CD4-positive, alpha-beta T cell (primary cell): Measurements from ENCODE around the gene ADAMTSL2. TPM values are rescaled to one million over a fixed set of nuclear protein-coding genes. Genes with fewer than 3 reads are reported as not detected.

Experiments used
- ATAC-seq: fragments of 200-7000 bp; cut with Tn5 transposase; one replicate; pipeline ENCODE4 v1.10.0; 2022; ENCODE audit warnings: mild to moderate bottlenecking; ENCODE audit not compliant: poor library complexity
- CTCF ChIA-PET: fragments of 350-600 bp; sonication (Branson Sonifier 250); formaldehyde crosslinking; loops from one replicate; lab custom pipeline; 2021; ENCODE audit warnings: antibody characterized with exemption, inconsistent platforms; lab: Charles Lee
- POLR2A ChIA-PET: fragments of 350-600 bp; sonication (Branson Sonifier 250); formaldehyde crosslinking; loops from one replicate; lab custom pipeline; 2021; ENCODE audit warnings: antibody characterized with exemption, inconsistent platforms; lab: Charles Lee
- DNase-seq, 14 experiments: peaks; one replicate each; pipeline ENCODE4 v3.0.0-alpha.2; 2013 to 2020; ENCODE audit warnings: mixed read lengths in 2 of 14
- H3K27ac ChIP-seq, 2 donors: one replicate each; pipeline versions ENCODE4 v1.5.1 to v1.7.0; 2013; ENCODE audit warnings: low read length in 2 of 2, low read depth in 1 of 2, mild to moderate bottlenecking in 1 of 2
- H3K27me3 ChIP-seq, 2 experiments: 1 replicate in 1 of 2; 2 replicates in 1 of 2; pipeline versions ENCODE4 v1.6.1 to v1.7.0; 2013; ENCODE audit warnings: low read length in 2 of 2, control low read depth in 1 of 2, mild to moderate bottlenecking in 1 of 2, moderate library complexity in 1 of 2; ENCODE audit not compliant: insufficient read depth in 2 of 2, control insufficient read depth in 1 of 2
- H3K36me3 ChIP-seq: one replicate; pipeline ENCODE4 v1.6.1; 2013; ENCODE audit warnings: low read length, control low read depth; ENCODE audit not compliant: insufficient read depth
- H3K4me1 ChIP-seq: one replicate; pipeline ENCODE4 v1.6.1; 2013; ENCODE audit warnings: low read length, control low read depth; ENCODE audit not compliant: insufficient read depth
- H3K4me3 ChIP-seq: one replicate; pipeline ENCODE4 v1.5.1; 2013; ENCODE audit warnings: mild to moderate bottlenecking, low read length, moderate library complexity
- H3K9me3 ChIP-seq, 2 experiments: 1 replicate in 1 of 2; 2 replicates in 1 of 2; pipeline versions ENCODE4 v1.6.1 to v1.7.0; 2013; ENCODE audit warnings: low read length in 2 of 2, mild to moderate bottlenecking in 2 of 2, control low read depth in 1 of 2, moderate library complexity in 1 of 2; ENCODE audit not compliant: control insufficient read depth in 1 of 2, insufficient read depth in 1 of 2
- H3K27ac Mint-ChIP-seq: one replicate; pipeline ENCODE4 v1.8.0; 2020; ENCODE audit warnings: mixed read lengths
- H3K27me3 Mint-ChIP-seq: one replicate; pipeline ENCODE4 v1.8.0; 2021; ENCODE audit warnings: mixed read lengths
- H3K36me3 Mint-ChIP-seq: one replicate; pipeline ENCODE4 v1.8.0; 2021; ENCODE audit warnings: low read depth, mixed read lengths
- H3K4me1 Mint-ChIP-seq: one replicate; pipeline ENCODE4 v1.8.0; 2021; ENCODE audit warnings: low read depth, mixed read lengths
- H3K4me3 Mint-ChIP-seq: one replicate; pipeline ENCODE4 v1.8.0; 2020; ENCODE audit warnings: mild to moderate bottlenecking, mixed read lengths
- H3K9me3 Mint-ChIP-seq: one replicate; pipeline ENCODE4 v1.8.0; 2020; ENCODE audit warnings: mixed read lengths
- intact Hi-C, 2 experiments: fragments of 100-400 bp; cut with DNase I in 1 of 2; cut with micrococcal nuclease in 1 of 2; formaldehyde crosslinking; loops; one replicate each; pipeline versions ENCODE4 v1.15.1 to v1.9.0; 2023 to 2025; cut with DNase I, micrococcal nuclease
- total RNA-seq, 174 experiments: library from RNA in 2 of 174; stranded (reverse) in 2 of 174; gene quantifications; one replicate each; pipeline ENCODE4 v1.2.3 and lab custom pipeline; 2021 to 2026
- TF ChIP-seq, protein P1 (sequence below): fragments of 200-600 bp; IDR thresholded peaks from one replicate; pipeline ENCODE4 v1.8.0; 2022; ENCODE audit warnings: antibody characterized with exemption, mild to moderate bottlenecking

The ADAMTSL2 gene
- total RNA-seq, 2 experiments from 2014 or later = 1.2 to 1.3 TPM

- H3K9me3 ChIP-seq = peaks cover 0 to 11% of the 10 kb centered on the region in 2 experiments
- DNase-seq (no peak), ATAC-seq (no peak)
- H3K4me3 ChIP-seq = no peak overlapping the region
- Mint-ChIP-seq H3K27ac (no peak overlapping the region), H3K9me3 (no peaks in the 10 kb centered on the region), H3K27me3 (no peaks in the 10 kb centered on the region), H3K4me1 (peaks cover 10% of the 10 kb centered on the region), H3K36me3 (no peaks in the 10 kb centered on the region), H3K4me3 (no peak overlapping the region)
- no peak overlapping the region for H3K27ac ChIP-seq
- no peaks in the 10 kb centered on the region for H3K36me3 ChIP-seq
- peaks cover 0 to 7% of the 10 kb centered on the region in 2 experiments for H3K27me3 ChIP-seq
- CTCF ChIA-PET = no interaction called here
- POLR2A ChIA-PET = no interaction called here
- peaks cover 17% of the 10 kb centered on the region for H3K4me1 ChIP-seq
- intact Hi-C loops = loop anchor here in 1 of 2 experiments (10.0 kb wide), 1 partner anchor 457 kb away; the partner anchor contains the start of gene VAV2
- TF ChIP-seq, protein P1, sequence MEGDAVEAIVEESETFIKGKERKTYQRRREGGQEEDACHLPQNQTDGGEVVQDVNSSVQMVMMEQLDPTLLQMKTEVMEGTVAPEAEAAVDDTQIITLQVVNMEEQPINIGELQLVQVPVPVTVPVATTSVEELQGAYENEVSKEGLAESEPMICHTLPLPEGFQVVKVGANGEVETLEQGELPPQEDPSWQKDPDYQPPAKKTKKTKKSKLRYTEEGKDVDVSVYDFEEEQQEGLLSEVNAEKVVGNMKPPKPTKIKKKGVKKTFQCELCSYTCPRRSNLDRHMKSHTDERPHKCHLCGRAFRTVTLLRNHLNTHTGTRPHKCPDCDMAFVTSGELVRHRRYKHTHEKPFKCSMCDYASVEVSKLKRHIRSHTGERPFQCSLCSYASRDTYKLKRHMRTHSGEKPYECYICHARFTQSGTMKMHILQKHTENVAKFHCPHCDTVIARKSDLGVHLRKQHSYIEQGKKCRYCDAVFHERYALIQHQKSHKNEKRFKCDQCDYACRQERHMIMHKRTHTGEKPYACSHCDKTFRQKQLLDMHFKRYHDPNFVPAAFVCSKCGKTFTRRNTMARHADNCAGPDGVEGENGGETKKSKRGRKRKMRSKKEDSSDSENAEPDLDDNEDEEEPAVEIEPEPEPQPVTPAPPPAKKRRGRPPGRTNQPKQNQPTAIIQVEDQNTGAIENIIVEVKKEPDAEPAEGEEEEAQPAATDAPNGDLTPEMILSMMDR = no peak
Observed at GRCh38 chr9:133538176-133538575, 3.7 kb downstream of the ADAMTSL2 start.

- no peaks in the 10 kb centered on the region for H3K9me3 Mint-ChIP-seq
- H3K27me3 Mint-ChIP-seq = no peaks in the 10 kb centered on the region
- no peaks in the 10 kb centered on the region for H3K36me3 ChIP-seq
- H3K27ac Mint-ChIP-seq = peak overlapping the region; percentile 40
- ChIA-PET CTCF (no interaction called here), POLR2A (no interaction called here)
- peaks cover 0 to 3% of the 10 kb centered on the region in 2 experiments for H3K27me3 ChIP-seq
- H3K4me1 ChIP-seq = peaks cover 7% of the 10 kb centered on the region
- no peaks in the 10 kb centered on the region for H3K36me3 Mint-ChIP-seq
- H3K4me1 Mint-ChIP-seq = peaks cover 5% of the 10 kb centered on the region
- DNase-seq (no peak), ATAC-seq (no peak)
- H3K4me3 ChIP-seq = no peak overlapping the region
- intact Hi-C loops = loop anchor here in 1 of 2 experiments (10.0 kb wide), 1 partner anchor 456 kb away; the partner anchor contains the start of gene VAV2
- H3K4me3 Mint-ChIP-seq = no peak overlapping the region
- no peak overlapping the region for H3K27ac ChIP-seq
- H3K9me3 ChIP-seq = peaks cover 0 to 11% of the 10 kb centered on the region in 2 experiments
- TF ChIP-seq, protein P1 = no peak
Observed at GRCh38 chr9:133538851-133539833, 4.6 kb downstream of the ADAMTSL2 start.

DNA sequence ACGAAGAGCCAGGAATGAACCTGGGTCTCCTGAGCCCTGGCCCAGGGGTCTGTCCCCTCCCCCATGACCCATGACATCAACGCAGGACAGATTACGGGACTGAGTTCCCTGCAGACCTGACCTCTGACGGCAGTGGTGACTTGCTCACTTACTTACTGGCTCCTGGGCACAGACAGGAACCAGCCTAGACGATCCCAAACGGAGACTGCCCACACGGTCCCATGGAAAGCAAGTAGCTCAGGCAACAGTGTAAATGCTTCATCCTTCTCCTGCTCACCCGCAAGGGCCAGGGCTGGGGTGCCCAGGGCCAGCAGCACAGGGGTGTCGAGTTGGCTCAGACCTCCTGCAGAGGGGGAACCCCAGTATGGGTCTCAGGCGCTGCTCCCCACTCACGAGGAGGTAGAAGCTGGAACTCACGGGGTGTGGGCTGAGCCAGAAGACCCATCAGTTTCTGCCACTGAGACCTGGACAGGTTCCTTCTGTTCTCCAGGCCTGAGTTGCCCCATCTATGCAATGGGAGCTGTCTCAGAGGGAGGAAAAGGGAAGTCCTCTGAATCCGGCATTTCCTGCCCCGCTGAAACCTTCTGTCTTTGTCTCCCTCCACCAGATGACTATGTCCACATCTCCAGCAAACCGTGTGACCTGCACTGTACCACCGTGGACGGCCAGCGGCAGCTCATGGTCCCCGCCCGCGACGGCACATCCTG lies 5.6 kb downstream of the ADAMTSL2 start:
- H3K27ac ChIP-seq = no peak overlapping the region
- CTCF ChIA-PET = no interaction called here
- peaks cover 5% of the 10 kb centered on the region for H3K4me1 Mint-ChIP-seq
- peaks cover 0 to 11% of the 10 kb centered on the region in 2 experiments for H3K9me3 ChIP-seq
- H3K4me3 ChIP-seq = no peak overlapping the region
- H3K27me3 ChIP-seq = no peaks in the 10 kb centered on the region
- TF ChIP-seq, protein P1 = no peak
- H3K36me3 ChIP-seq = no peaks in the 10 kb centered on the region
- DNase-seq (peak in 1 of 14 experiments; percentile 17), ATAC-seq (no peak)
- POLR2A ChIA-PET = no interaction called here
- intact Hi-C loops = loop anchor here in 1 of 2 experiments (10.0 kb wide), 1 partner anchor 455 kb away; the partner anchor contains the start of gene VAV2
- no peaks in the 10 kb centered on the region for H3K27me3 Mint-ChIP-seq
- no peaks in the 10 kb centered on the region for H3K9me3 Mint-ChIP-seq
- H3K27ac Mint-ChIP-seq = no peak overlapping the region
- H3K4me3 Mint-ChIP-seq = no peak overlapping the region
- no peaks in the 10 kb centered on the region for H3K4me1 ChIP-seq
- H3K36me3 Mint-ChIP-seq = no peaks in the 10 kb centered on the region
